PFSK-1 (cell line): ENCODE results near the gene PPM1H.

ENCODE experiments used
- FOXP2 ChIP-seq: optimal IDR thresholded peaks from 2 replicates; pipeline ENCODE3; 2011; ENCODE audit warnings: borderline replicate concordance, control low read depth, inconsistent platforms; ENCODE audit not compliant: insufficient read depth; ENCODE audit errors: extremely low read length, extremely low read depth
- REST ChIP-seq, 2 experiments: IDR thresholded peaks; 2 replicates each; pipeline versions ENCODE4 v1.6.1 to v1.8.0; 2011 to 2012; ENCODE audit warnings: low read depth in 2 of 2, low read length in 2 of 2, control low read depth in 1 of 2, inconsistent platforms in 1 of 2, mild to moderate bottlenecking in 1 of 2, moderate library complexity in 1 of 2; ENCODE audit not compliant: insufficient read depth in 1 of 2
- TAF1 ChIP-seq: IDR thresholded peaks from 2 replicates; pipeline ENCODE4 v1.6.1; 2012; ENCODE audit warnings: low read length, control low read depth, borderline replicate concordance; ENCODE audit not compliant: insufficient read depth

- TF ChIP-seq REST (IDR thresholded peaks at IDR 0.05; ENCODE audit: insufficient read depth in 1 of 2, low read depth in 2 of 2, low read length in 2 of 2): no peak
- peak; percentile 65 for TF ChIP-seq FOXP2
- TF ChIP-seq TAF1: no peak
These were observed 214.2 kb downstream of the PPM1H start for GRCh38 chr12:62720661-62721330.
